ENCODE results near the gene CYP17A1.

Gene CYP17A1

DNA sequence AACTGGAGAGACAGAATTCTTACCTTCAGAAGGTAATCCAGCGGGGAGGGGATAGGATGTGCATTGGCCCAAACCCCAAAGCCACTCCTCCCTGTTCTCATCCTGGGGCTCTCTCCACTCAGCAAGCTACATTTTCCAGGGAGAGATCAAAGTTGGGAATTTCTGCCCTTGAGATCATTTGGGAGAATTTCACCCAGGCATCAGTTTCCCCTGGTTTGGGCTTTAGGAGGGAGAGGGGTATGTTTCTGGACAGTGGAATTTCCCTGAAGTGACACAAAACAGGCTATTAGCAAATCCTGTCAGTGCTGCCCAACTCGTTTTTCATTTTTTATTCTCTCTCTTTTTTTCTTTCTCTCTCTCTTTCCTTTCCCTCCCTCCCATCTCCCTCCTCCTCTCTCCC lies 35.7 kb downstream of the CYP17A1 start:
- Histone ChIP-seq H3K4me1 (peaks cover 24% of the 10 kb centered on the region), H3K9ac (no peak overlapping the region), H3K27me3 (ENCODE audit: control insufficient read depth, insufficient read depth, low read length) (no peaks in the 10 kb centered on the region), H3K36me3 (ENCODE audit: control insufficient read depth, insufficient read depth, low read length) (no peaks in the 10 kb centered on the region), H3K27ac (peak overlapping the region; percentile 64), H3K9me3 (ENCODE audit: control insufficient read depth, low read length) (no peaks in the 10 kb centered on the region), H3K79me2 (peaks cover 38% of the 10 kb centered on the region), H3K4me2 (ENCODE audit: low read length) (no peak overlapping the region), H3K4me3 (ENCODE audit: low read depth, low read length) (no peak overlapping the region), H2AFZ (no peak overlapping the region)
- TF ChIP-seq, protein P1, sequence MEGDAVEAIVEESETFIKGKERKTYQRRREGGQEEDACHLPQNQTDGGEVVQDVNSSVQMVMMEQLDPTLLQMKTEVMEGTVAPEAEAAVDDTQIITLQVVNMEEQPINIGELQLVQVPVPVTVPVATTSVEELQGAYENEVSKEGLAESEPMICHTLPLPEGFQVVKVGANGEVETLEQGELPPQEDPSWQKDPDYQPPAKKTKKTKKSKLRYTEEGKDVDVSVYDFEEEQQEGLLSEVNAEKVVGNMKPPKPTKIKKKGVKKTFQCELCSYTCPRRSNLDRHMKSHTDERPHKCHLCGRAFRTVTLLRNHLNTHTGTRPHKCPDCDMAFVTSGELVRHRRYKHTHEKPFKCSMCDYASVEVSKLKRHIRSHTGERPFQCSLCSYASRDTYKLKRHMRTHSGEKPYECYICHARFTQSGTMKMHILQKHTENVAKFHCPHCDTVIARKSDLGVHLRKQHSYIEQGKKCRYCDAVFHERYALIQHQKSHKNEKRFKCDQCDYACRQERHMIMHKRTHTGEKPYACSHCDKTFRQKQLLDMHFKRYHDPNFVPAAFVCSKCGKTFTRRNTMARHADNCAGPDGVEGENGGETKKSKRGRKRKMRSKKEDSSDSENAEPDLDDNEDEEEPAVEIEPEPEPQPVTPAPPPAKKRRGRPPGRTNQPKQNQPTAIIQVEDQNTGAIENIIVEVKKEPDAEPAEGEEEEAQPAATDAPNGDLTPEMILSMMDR (IDR thresholded peaks at IDR 0.05) = no peak

DNA sequence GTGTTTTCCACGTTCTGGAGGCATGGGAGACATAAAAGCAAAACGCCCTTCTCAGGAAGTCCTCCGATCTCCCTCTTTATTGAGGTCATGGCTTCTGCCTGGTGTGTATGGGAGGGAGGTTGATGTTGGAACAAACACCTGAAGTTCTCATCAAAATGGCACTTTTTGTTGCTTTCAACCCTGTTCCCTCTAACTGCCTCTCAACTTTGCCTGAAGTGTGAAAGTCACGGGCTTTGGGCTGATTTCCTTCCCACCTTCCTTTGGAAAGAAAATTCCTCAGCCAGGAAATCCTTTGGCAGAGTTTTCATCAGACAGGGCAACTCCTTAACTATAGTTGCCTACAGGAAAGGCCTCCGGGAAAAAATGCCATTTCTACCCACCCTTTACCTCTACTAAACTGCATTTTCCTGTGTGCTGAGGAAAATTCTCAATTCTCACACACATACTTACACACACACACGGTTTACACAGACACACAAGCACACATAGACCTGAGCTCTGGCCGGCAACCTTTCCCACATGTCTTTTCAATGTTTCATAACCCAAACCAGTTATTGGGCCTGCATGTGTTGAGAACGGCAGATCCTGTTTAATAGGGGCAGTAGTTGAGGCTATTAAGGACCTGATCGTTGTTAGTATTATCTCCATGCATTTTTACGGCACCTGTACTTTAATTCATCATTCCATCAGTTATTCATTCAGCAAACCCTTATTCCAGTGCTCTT lies 36.4 kb downstream of the CYP17A1 start:
- peaks cover 37% of the 10 kb centered on the region for H3K79me2 ChIP-seq
- no peak overlapping the region for H3K4me3 ChIP-seq (ENCODE audit: low read depth, low read length)
- no peaks in the 10 kb centered on the region for H3K27me3 ChIP-seq (ENCODE audit: control insufficient read depth, insufficient read depth, low read length)
- peak overlapping the region; percentile 64 for H3K27ac ChIP-seq
- H3K36me3 ChIP-seq (ENCODE audit: control insufficient read depth, insufficient read depth, low read length) = no peaks in the 10 kb centered on the region
- H3K4me1 ChIP-seq = peaks cover 29% of the 10 kb centered on the region
- no peaks in the 10 kb centered on the region for H3K9me3 ChIP-seq (ENCODE audit: control insufficient read depth, low read length)
- H3K4me2 ChIP-seq (ENCODE audit: low read length) = no peak overlapping the region
- H2AFZ ChIP-seq = no peak overlapping the region
- no peak overlapping the region for H3K9ac ChIP-seq
- TF ChIP-seq, protein P1 (IDR thresholded peaks at IDR 0.05) = no peak

DNA sequence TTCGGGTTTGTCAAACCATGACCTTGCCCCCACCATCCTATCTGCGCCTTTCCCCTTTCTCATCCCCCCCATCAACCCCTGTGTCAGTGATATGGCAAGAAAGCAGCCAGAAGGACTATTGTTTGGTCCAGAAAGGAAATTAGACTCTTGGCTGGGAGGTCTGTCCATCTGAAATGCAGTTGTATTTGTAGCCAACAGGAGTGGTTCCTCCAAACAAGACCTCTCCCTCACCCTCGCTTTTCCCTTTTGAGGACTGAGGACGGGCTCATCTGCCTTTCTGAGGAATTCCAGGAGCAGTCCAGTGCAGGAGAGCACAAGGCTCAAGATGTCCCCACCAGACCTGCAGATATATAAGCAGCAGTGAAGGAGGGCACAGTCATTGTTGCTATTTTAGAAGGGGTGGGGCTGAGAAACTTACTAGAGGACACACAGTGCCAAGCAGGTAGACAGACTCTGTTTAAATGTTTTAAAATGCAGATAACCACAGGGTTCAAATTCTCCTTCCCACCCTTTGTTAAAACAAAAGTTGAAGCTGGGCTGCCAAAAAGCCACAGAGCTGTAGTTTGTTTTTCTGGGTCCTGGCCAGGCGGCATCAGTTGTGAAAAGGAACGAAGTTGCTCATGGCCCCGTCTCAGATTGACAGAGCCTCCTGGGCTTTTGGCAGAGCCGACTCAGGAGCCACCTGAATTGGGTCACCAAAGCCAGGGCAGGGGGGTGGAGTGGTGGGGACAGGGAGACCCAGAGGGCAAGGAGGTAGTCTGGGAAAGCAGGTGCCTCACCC lies 37.3 kb downstream of the CYP17A1 start:
- Histone ChIP-seq H2AFZ (no peak overlapping the region), H3K27me3 (ENCODE audit: control insufficient read depth, insufficient read depth, low read length) (no peaks in the 10 kb centered on the region), H3K4me3 (ENCODE audit: low read depth, low read length) (no peak overlapping the region), H3K4me2 (ENCODE audit: low read length) (no peak overlapping the region), H3K27ac (peak overlapping the region; percentile 64), H3K4me1 (peaks cover 29% of the 10 kb centered on the region), H3K9me3 (ENCODE audit: control insufficient read depth, low read length) (no peaks in the 10 kb centered on the region), H3K79me2 (peaks cover 36% of the 10 kb centered on the region), H3K36me3 (ENCODE audit: control insufficient read depth, insufficient read depth, low read length) (no peaks in the 10 kb centered on the region), H3K9ac (no peak overlapping the region)
- TF ChIP-seq, protein P1 (IDR thresholded peaks at IDR 0.05) = no peak

DNA sequence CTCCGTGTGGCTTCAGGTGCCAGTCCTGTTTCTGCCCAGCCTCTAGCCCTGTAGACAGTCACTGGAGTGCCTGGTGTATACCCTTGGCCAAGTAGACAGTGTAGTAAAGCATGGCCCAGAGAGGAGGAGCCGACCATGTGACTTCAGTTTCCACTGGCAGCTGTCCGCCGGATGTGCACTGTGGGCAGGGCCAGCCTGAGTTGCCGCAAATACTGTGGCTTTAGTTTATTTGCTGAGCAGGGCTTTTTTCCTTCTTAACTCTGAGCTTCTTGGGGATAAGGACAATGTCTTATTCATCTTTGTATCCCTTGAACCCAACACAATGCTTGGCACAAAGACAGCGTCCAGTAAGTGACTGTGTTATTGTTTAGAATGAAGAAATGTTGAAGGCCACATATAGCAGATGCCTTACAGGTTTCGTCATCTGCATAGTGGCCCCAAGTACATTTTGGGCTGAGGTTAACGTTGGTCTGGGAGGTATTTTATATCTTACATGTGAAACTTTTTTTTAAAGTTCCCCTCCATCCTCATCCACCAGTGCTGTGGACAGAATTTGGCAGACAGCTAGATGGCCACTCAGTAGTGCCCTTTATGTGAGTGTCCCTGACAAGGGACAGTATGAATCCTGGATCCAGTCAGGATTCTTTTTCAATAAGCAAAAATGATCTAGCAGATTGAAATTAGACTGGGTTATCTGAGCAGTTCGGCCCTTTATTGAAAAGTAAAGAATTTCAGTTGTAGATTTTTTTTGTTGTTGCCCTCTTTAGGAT lies 40.6 kb downstream of the CYP17A1 start:
- Histone ChIP-seq H3K27ac (peak overlapping the region; percentile 70), H3K79me2 (peaks cover 58% of the 10 kb centered on the region), H3K4me3 (ENCODE audit: low read depth, low read length) (peak overlapping the region; percentile 5), H2AFZ (no peak overlapping the region), H3K4me1 (peaks cover 26% of the 10 kb centered on the region), H3K9ac (no peak overlapping the region), H3K36me3 (ENCODE audit: control insufficient read depth, insufficient read depth, low read length) (no peaks in the 10 kb centered on the region), H3K27me3 (ENCODE audit: control insufficient read depth, insufficient read depth, low read length) (no peaks in the 10 kb centered on the region), H3K9me3 (ENCODE audit: control insufficient read depth, low read length) (no peaks in the 10 kb centered on the region), H3K4me2 (ENCODE audit: low read length) (peak overlapping the region; percentile 18)
- TF ChIP-seq, protein P1 (IDR thresholded peaks at IDR 0.05) = no peak
